ENCODE data around the gene ARHGAP31. TPM values are rescaled to one million over a fixed set of nuclear protein-coding genes. Genes with fewer than 3 reads are reported as not detected.

ARHGAP31 gene
- total RNA-seq, 1 experiment from 2014 or later = 7.2 TPM

DNA sequence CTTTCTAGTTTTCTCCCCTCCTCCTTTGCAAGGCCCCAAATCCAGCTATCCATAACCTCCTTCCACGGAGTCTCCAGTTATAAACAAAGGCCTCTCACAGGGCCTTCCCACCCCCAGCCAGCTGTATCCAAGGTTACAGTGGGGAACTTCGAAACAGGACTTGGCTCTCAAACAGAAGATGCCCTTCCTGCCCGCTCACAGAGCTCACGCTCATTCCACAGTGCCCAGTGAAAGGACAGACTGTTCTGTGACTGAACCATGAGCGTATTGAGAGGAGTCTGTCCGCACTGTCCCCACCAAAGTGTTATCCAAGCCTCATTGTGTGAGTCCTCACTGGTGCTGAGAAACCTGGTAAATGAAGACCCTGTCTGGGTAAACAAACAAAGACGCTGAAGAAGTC lies 35.4 kb downstream of the ARHGAP31 start:
- Mint-ChIP-seq H3K27me3 (ENCODE audit: low read depth) (no peaks in the 10 kb centered on the region), H3K4me1 (peaks cover 44% of the 10 kb centered on the region), H3K4me3 (no peak overlapping the region), H3K9me3 (no peaks in the 10 kb centered on the region), H3K27ac (no peak overlapping the region), H3K36me3 (no peaks in the 10 kb centered on the region)
- DNase-seq (ENCODE audit: low spot score) = no peak
- ChIA-PET CTCF (interaction anchor here (1.0 to 1.1 kb wide), 2 partner anchors 23 to 24 kb away, joined by 3 to 5 read pairs; no protein-coding TSS in a partner anchor), POLR2A (no interaction called here)
- TF ChIP-seq, protein P1, sequence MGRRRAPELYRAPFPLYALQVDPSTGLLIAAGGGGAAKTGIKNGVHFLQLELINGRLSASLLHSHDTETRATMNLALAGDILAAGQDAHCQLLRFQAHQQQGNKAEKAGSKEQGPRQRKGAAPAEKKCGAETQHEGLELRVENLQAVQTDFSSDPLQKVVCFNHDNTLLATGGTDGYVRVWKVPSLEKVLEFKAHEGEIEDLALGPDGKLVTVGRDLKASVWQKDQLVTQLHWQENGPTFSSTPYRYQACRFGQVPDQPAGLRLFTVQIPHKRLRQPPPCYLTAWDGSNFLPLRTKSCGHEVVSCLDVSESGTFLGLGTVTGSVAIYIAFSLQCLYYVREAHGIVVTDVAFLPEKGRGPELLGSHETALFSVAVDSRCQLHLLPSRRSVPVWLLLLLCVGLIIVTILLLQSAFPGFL (CRISPR knock-in tag; IDR thresholded peaks at IDR 0.05; ENCODE audit: borderline replicate concordance) = no peak
- TF ChIP-seq, protein P2, sequence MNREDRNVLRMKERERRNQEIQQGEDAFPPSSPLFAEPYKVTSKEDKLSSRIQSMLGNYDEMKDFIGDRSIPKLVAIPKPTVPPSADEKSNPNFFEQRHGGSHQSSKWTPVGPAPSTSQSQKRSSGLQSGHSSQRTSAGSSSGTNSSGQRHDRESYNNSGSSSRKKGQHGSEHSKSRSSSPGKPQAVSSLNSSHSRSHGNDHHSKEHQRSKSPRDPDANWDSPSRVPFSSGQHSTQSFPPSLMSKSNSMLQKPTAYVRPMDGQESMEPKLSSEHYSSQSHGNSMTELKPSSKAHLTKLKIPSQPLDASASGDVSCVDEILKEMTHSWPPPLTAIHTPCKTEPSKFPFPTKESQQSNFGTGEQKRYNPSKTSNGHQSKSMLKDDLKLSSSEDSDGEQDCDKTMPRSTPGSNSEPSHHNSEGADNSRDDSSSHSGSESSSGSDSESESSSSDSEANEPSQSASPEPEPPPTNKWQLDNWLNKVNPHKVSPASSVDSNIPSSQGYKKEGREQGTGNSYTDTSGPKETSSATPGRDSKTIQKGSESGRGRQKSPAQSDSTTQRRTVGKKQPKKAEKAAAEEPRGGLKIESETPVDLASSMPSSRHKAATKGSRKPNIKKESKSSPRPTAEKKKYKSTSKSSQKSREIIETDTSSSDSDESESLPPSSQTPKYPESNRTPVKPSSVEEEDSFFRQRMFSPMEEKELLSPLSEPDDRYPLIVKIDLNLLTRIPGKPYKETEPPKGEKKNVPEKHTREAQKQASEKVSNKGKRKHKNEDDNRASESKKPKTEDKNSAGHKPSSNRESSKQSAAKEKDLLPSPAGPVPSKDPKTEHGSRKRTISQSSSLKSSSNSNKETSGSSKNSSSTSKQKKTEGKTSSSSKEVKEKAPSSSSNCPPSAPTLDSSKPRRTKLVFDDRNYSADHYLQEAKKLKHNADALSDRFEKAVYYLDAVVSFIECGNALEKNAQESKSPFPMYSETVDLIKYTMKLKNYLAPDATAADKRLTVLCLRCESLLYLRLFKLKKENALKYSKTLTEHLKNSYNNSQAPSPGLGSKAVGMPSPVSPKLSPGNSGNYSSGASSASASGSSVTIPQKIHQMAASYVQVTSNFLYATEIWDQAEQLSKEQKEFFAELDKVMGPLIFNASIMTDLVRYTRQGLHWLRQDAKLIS (CRISPR knock-in tag; IDR thresholded peaks at IDR 0.05; ENCODE audit: borderline replicate concordance) = no peak
- TF ChIP-seq ELF4 (CRISPR knock-in tag; IDR thresholded peaks at IDR 0.05; ENCODE audit: low read depth) = no peak
- TF ChIP-seq FOXJ3 (CRISPR knock-in tag; IDR thresholded peaks at IDR 0.05; ENCODE audit: borderline replicate concordance) = no peak
- TF ChIP-seq, protein P3, sequence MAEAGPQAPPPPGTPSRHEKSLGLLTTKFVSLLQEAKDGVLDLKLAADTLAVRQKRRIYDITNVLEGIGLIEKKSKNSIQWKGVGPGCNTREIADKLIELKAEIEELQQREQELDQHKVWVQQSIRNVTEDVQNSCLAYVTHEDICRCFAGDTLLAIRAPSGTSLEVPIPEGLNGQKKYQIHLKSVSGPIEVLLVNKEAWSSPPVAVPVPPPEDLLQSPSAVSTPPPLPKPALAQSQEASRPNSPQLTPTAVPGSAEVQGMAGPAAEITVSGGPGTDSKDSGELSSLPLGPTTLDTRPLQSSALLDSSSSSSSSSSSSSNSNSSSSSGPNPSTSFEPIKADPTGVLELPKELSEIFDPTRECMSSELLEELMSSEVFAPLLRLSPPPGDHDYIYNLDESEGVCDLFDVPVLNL (CRISPR knock-in tag; IDR thresholded peaks at IDR 0.05; ENCODE audit: borderline replicate concordance, low read depth) = no peak
- no peak for TF ChIP-seq ZNF219 (CRISPR knock-in tag; IDR thresholded peaks at IDR 0.05; ENCODE audit: borderline replicate concordance)
- TF ChIP-seq, protein P4, sequence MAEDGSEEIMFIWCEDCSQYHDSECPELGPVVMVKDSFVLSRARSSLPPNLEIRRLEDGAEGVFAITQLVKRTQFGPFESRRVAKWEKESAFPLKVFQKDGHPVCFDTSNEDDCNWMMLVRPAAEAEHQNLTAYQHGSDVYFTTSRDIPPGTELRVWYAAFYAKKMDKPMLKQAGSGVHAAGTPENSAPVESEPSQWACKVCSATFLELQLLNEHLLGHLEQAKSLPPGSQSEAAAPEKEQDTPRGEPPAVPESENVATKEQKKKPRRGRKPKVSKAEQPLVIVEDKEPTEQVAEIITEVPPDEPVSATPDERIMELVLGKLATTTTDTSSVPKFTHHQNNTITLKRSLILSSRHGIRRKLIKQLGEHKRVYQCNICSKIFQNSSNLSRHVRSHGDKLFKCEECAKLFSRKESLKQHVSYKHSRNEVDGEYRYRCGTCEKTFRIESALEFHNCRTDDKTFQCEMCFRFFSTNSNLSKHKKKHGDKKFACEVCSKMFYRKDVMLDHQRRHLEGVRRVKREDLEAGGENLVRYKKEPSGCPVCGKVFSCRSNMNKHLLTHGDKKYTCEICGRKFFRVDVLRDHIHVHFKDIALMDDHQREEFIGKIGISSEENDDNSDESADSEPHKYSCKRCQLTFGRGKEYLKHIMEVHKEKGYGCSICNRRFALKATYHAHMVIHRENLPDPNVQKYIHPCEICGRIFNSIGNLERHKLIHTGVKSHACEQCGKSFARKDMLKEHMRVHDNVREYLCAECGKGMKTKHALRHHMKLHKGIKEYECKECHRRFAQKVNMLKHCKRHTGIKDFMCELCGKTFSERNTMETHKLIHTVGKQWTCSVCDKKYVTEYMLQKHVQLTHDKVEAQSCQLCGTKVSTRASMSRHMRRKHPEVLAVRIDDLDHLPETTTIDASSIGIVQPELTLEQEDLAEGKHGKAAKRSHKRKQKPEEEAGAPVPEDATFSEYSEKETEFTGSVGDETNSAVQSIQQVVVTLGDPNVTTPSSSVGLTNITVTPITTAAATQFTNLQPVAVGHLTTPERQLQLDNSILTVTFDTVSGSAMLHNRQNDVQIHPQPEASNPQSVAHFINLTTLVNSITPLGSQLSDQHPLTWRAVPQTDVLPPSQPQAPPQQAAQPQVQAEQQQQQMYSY (CRISPR knock-in tag; IDR thresholded peaks at IDR 0.05) = no peak
- no peak for ATAC-seq

DNA sequence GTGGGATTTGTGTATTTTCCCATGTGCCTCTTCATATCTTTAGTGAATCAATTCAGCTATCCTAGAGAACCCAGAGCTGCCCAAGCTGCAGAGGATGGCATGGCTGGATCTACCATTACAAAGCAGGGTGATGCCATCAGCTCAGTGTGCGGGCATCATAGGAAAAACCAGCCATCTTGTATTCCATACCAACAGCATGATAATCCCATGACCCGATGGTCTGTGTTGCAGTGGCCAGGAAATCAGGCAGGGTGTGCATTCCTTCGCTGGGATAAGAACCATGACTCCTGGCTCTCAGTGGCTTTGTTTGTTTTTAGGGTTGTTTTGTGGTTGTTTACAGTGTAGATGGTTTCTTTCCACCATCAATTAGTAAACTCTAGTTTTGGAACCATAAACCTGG lies 36.0 kb downstream of the ARHGAP31 start:
- no peak for ATAC-seq
- CTCF ChIA-PET = interaction anchor here (1.0 kb wide), 1 partner anchor 23 kb away, joined by 5 read pairs; no protein-coding TSS in a partner anchor
- Mint-ChIP-seq H3K4me3 (no peak overlapping the region), H3K36me3 (no peaks in the 10 kb centered on the region), H3K4me1 (peaks cover 38% of the 10 kb centered on the region), H3K9me3 (no peaks in the 10 kb centered on the region), H3K27me3 (ENCODE audit: low read depth) (no peaks in the 10 kb centered on the region), H3K27ac (no peak overlapping the region)
- POLR2A ChIA-PET = interaction anchor here (0.6 kb wide), 1 partner anchor 168 kb away, joined by 3 read pairs; the partner anchor contains the start of gene TIMMDC1
- TF ChIP-seq TEAD4 (CRISPR knock-in tag; IDR thresholded peaks at IDR 0.05) (no peak), ESRRA (CRISPR knock-in tag; IDR thresholded peaks at IDR 0.05; ENCODE audit: borderline replicate concordance) (no peak), NR1H2 (CRISPR knock-in tag; IDR thresholded peaks at IDR 0.05) (no peak), ZNF423 (CRISPR knock-in tag; IDR thresholded peaks at IDR 0.05) (no peak), IRF2 (CRISPR knock-in tag; IDR thresholded peaks at IDR 0.05; ENCODE audit: borderline replicate concordance, low read depth) (no peak), NFE2L1 (CRISPR knock-in tag; IDR thresholded peaks at IDR 0.05) (no peak)
- TF ChIP-seq, protein P5, sequence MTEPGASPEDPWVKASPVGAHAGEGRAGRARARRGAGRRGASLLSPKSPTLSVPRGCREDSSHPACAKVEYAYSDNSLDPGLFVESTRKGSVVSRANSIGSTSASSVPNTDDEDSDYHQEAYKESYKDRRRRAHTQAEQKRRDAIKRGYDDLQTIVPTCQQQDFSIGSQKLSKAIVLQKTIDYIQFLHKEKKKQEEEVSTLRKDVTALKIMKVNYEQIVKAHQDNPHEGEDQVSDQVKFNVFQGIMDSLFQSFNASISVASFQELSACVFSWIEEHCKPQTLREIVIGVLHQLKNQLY (CRISPR knock-in tag; IDR thresholded peaks at IDR 0.05) = no peak
- TF ChIP-seq, protein P6, sequence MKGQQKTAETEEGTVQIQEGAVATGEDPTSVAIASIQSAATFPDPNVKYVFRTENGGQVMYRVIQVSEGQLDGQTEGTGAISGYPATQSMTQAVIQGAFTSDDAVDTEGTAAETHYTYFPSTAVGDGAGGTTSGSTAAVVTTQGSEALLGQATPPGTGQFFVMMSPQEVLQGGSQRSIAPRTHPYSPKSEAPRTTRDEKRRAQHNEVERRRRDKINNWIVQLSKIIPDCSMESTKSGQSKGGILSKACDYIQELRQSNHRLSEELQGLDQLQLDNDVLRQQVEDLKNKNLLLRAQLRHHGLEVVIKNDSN (CRISPR knock-in tag; IDR thresholded peaks at IDR 0.05) = no peak
- DNase-seq (ENCODE audit: low spot score) = no peak

All from WTC11 (cell line).